Chondrocyte (in vitro differentiated cells): ENCODE data around the gene C12orf42. TPM values are rescaled to one million over a fixed set of nuclear protein-coding genes. Genes with fewer than 3 reads are reported as not detected.

Source experiments
- DNase-seq: peaks from one replicate; pipeline ENCODE4 v3.0.0; 2021; ENCODE audit warnings: mixed read lengths, low spot score
- H3K27ac Mint-ChIP-seq: one replicate; pipeline ENCODE4 v1.8.0; 2021; ENCODE audit warnings: mild to moderate bottlenecking, moderate library complexity, mixed read lengths; ENCODE audit not compliant: unreplicated experiment
- H3K27me3 Mint-ChIP-seq: 2 replicates; pipeline ENCODE4 v1.8.0; 2021; ENCODE audit warnings: low read depth, mixed read lengths
- H3K36me3 Mint-ChIP-seq: 2 replicates; pipeline ENCODE4 v1.8.0; 2021; ENCODE audit warnings: low read depth, mixed read lengths
- H3K4me1 Mint-ChIP-seq: 2 replicates; pipeline ENCODE4 v1.8.0; 2021; ENCODE audit warnings: low read depth, mild to moderate bottlenecking, mixed read lengths
- H3K4me3 Mint-ChIP-seq: one replicate; pipeline ENCODE4 v1.8.0; 2021; ENCODE audit warnings: mild to moderate bottlenecking, moderate library complexity, mixed read lengths; ENCODE audit not compliant: unreplicated experiment
- H3K9me3 Mint-ChIP-seq: 2 replicates; pipeline ENCODE4 v1.8.0; 2021; ENCODE audit warnings: low read depth, mixed read lengths
- CTCF ChIP-seq: fragments of 200-600 bp; sonication (generic); IDR thresholded peaks from 2 replicates; pipeline ENCODE4 v1.5.0; 2021; ENCODE audit warnings: antibody characterized with exemption, mild to moderate bottlenecking, moderate library complexity
- total RNA-seq: library from RNA; stranded (reverse); gene quantifications from 3 replicates; pipeline ENCODE4 v1.2.1, GENCODE V29; 2021

C12orf42 gene
- total RNA-seq, 1 donor from 2014 or later, result not detected

DNA sequence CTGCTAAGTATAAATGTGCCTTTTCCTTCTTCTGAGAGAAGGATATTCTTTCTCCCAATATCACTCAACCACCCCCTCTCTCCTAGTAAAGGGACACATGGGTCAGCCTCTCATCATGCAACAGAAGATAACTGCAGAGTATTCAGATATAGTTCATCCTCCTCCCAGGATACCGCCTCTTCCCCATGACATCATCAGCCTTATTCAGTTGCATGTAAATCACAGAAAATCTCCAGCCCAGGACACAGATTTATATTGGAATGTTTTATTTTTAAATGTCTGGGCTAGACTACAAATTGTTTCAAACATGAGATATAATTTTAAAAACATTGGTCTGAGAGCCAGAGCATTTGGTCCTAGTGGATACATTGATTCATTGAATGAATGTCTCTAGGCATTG is 178.5 kb downstream of the C12orf42 start:
- no peak for TF ChIP-seq CTCF
- no peak for DNase-seq
- H3K4me3 Mint-ChIP-seq, result no peak overlapping the region
- H3K4me1 Mint-ChIP-seq, result no peaks in the 10 kb centered on the region
- H3K9me3 Mint-ChIP-seq, result peaks cover 14% of the 10 kb centered on the region
- no peaks in the 10 kb centered on the region for H3K36me3 Mint-ChIP-seq
- peaks cover 11% of the 10 kb centered on the region for H3K27me3 Mint-ChIP-seq
- no peak overlapping the region for H3K27ac Mint-ChIP-seq

DNA sequence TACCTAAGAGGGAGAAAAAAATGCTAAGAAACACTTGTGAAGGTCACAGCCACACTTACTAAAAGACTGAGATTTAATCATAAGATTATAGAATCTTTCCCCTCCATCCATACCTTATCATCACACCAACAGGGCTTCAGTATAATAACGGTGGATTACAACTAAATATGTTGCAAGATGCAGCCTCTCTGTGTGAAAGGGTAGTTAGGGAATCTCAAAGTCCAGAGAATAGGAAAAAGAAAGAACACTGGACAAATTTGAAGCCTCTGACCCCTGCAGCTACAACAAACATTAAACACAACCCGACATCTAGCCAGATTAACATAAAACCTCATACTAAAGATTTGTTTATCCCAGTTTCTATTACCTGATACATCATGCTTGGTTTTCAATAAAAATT is 181.0 kb downstream of the C12orf42 start:
- Mint-ChIP-seq H3K9me3 (peaks cover 11% of the 10 kb centered on the region), H3K27me3 (peaks cover 13% of the 10 kb centered on the region), H3K4me3 (no peak overlapping the region)

DNA sequence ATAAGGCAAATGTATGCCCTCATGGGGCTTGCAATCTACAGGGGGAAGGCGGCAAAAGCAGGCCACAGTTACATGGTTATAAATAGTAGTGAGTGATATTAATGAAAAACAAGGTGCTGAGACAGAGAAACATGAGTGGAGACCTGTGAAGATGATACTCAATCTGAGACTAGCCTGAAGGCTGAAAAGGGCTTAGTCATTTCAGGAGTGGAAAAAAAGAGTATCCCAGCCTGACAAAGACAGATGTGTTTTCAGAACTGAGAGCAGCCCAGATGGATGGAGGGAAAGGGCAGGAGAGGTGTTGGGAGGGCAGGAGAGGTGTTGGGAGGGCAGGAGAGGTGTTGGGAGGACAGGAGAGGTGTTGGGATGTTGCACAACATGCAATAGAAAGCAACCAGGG is 181.9 kb downstream of the C12orf42 start:
- Mint-ChIP-seq H3K4me3 (no peak overlapping the region), H3K27me3 (peaks cover 13% of the 10 kb centered on the region), H3K9me3 (peaks cover 11% of the 10 kb centered on the region), H3K4me1 (no peaks in the 10 kb centered on the region), H3K36me3 (no peaks in the 10 kb centered on the region), H3K27ac (no peak overlapping the region)
- no peak for TF ChIP-seq CTCF
- DNase-seq, result no peak

More for the DNA sequence above, 181.0 kb downstream of the C12orf42 start:
- Mint-ChIP-seq H3K4me1 (no peaks in the 10 kb centered on the region), H3K36me3 (no peaks in the 10 kb centered on the region), H3K27ac (no peak overlapping the region)
- no peak for DNase-seq
- TF ChIP-seq CTCF, result no peak

DNA sequence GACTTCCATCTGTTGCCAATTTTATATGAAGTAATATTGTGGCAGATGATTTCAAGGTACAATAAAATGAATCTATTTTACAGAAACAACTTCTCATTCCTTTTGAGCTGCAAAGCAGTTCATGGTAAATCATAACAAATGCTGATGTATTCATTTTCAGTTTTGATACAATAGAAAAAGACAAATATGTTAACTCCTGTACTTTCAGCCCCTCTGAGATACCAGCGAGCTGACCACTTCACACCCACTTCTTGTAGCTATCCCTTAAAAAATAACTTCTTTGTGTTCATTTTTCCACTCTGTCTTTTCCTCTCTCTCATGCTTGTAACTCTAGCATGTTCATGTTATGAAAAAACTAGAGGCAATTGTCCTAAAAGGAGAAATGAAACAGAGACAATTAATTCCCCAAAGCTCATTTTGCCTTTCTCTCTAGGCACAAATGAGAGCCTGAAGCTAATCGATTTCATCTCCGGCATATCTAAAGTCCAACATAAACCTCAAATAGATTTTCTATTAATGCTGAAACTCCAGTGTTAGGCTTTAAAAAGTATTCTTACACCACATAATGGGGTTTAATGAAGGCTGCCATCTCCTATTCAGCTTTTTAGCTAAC is 182.9 kb downstream of the C12orf42 start:
- no peaks in the 10 kb centered on the region for H3K4me1 Mint-ChIP-seq
- TF ChIP-seq CTCF, result no peak
- no peaks in the 10 kb centered on the region for H3K36me3 Mint-ChIP-seq
- H3K4me3 Mint-ChIP-seq, result no peak overlapping the region
- H3K27ac Mint-ChIP-seq, result no peak overlapping the region
- peaks cover 13% of the 10 kb centered on the region for H3K27me3 Mint-ChIP-seq
- no peak for DNase-seq
- peaks cover 8% of the 10 kb centered on the region for H3K9me3 Mint-ChIP-seq

DNA sequence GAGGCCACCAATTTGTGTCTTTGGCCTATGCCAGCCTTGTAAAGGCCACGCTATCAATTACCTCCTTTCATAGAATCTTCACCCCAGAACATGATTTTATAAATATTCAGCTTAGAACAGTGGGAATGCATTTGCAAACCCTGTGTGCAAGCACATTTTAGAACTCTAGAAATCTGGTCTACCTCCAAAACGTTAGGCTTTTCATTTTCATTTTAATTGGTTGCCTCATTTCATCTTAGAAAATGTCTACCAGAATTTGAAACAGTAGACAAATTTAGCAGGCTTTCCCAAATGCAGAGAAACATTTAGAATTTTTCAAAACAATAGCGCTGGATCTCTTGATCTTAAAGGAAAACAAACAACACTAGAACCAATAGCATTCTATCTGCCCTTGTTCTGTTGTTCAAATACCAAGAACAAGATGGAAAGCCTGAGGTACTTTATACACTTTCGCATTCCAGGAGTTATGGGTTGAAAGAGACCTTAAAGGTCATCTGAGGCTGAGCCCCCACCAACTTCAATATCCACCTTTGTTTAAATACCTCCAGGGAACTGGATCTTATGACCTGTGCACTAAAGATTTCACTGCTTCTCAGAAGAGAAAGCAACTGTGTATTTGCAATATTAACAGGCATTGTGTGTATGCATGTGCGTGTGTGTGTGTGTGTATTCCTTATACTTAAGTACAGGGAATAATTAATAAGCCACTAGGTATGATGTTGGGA is 185.1 kb downstream of the C12orf42 start:
- H3K4me1 Mint-ChIP-seq, result no peaks in the 10 kb centered on the region
- H3K36me3 Mint-ChIP-seq, result no peaks in the 10 kb centered on the region
- no peaks in the 10 kb centered on the region for H3K9me3 Mint-ChIP-seq
- peaks cover 13% of the 10 kb centered on the region for H3K27me3 Mint-ChIP-seq
- H3K27ac Mint-ChIP-seq, result no peak overlapping the region
- H3K4me3 Mint-ChIP-seq, result no peak overlapping the region
- no peak for DNase-seq
- TF ChIP-seq CTCF, result no peak
